CD4-positive, alpha-beta T cell treated with Interleukin-6 at 100 ng/mL for 8 hours (primary cell): ENCODE results near the gene ZNF581.

Source experiments
- DNase-seq: peaks from one replicate; pipeline ENCODE4 v3.0.0-alpha.2; 2020; ENCODE audit warnings: mixed read lengths, low spot score

Gene ZNF581

DNA sequence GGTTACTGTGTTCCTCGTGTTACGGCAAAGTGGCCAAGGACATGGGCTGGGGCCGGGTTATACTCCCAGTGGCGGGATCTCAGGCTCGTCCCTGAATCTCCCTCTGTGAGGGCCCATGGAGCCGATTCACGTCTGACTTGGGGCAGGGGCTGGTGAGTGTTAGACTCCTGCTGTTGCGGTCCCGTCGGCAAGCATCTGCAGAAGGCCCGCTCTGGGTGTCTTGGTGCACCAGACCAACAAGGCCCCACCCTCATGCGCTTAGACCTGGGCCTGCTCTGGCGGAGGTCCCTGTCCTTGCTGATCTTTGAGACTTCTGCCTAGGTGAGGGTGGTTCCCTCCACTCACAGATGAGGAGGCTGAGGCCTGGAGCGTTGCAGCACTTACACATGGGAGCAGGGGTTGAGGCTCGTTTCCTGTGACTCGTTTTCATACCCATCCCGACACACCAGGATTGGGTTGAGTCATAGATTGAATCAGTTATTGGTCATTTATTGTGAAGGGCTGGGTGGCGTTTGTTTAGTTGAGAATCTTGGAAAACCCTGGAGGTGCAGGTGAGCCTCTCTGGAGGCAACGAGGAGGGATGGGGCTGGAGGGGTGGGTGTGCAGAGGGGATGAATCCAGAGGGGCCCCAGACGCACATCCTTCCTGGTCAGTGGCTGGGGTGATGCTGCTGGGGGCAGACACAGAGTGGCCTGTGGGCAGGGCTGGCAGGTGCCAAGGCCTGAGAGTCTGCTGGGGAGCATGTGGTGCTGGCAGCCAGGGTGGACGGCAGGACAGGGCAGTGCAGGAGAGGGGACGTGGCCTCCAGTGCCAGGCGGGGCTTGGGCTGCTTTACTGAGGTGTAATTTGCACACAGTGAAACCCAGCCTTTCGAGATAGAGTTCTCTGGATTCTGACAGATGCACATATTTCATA lies 36.2 kb downstream of the ZNF581 start:
- no peak for DNase-seq

DNA sequence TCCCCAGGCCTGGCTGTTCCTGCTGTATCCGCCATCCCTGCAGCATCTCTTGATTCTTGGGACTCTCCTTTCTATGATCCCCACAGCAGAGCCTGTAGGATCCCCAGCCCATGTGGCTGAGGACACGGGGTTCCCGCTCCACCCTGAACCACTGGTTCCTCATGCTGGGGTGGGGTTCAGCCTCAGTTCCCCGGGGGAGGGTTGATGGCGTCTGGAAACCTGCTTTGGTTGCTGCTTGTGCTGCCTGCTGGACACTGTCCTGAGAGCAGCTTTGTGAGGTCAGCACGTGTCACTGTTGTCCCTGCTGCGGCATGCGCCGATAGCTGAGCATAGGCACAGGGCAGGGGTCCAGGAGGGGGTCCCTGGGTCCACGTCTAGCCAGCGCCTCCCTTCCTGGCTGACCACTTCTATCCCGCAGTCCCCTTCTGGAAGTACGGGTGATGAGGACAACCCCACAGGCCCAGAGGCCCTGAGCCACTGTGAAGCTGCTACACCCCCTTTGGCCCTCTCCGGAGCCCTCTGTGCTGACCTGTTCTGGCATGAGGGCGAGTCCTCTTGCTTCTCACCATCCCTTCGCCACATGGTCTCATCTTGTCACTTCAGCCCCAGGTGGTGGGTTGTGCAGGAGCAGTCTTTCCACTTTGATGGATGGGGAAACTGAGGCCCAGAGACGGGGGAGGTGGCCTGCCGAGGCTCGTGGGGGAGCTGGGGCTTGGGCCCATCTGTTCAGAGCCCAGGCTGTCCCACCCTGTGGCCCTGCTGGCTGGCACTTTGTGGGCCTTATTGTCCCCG lies 37.1 kb downstream of the ZNF581 start:
- DNase-seq, result no peak

DNA sequence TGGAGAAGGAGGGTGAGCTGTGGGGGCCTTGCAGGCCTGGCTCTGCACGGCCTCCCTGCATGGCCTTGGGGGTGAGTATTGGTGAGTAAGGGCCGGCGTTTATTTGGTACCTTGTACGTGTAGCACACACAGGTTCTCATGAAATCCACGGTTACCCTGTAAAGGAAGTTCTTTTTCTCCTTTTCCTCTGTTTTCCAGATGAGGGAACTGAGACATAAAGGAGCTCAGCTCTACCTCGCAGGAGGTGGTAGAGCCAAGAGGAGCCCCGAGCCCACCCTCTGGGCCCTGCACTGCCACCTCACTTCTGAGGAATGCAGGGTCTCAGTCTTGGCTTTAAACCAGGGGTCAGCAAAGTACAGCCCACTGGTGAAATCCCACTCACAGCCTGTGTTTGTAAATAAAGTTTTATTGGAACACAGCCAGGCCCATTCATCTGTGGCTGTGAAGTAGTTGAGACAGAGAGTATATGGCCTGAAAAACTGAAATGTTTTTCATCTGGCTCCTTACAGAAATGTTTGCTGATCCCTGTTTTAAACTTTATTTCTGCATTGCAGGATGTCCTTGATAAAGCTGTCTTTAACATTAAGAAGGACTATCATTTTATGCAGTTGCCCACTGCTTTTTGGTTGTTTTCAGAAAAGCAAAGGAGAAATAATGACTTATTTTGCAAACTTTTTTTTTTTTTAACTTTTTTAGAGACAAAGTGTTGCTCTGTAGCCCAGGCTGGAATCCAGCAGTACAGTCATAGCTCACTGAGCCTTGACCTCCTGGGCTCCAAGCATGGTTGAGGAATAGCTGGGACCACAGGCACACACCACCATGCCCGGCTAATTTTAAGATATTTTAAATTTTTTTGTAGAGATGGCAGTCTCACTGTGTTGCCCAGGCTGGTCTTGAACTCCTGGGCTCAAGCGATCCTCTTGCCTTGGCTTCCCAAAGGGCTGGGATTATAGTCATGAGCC lies 38.0 kb downstream of the ZNF581 start:
- no peak for DNase-seq

DNA sequence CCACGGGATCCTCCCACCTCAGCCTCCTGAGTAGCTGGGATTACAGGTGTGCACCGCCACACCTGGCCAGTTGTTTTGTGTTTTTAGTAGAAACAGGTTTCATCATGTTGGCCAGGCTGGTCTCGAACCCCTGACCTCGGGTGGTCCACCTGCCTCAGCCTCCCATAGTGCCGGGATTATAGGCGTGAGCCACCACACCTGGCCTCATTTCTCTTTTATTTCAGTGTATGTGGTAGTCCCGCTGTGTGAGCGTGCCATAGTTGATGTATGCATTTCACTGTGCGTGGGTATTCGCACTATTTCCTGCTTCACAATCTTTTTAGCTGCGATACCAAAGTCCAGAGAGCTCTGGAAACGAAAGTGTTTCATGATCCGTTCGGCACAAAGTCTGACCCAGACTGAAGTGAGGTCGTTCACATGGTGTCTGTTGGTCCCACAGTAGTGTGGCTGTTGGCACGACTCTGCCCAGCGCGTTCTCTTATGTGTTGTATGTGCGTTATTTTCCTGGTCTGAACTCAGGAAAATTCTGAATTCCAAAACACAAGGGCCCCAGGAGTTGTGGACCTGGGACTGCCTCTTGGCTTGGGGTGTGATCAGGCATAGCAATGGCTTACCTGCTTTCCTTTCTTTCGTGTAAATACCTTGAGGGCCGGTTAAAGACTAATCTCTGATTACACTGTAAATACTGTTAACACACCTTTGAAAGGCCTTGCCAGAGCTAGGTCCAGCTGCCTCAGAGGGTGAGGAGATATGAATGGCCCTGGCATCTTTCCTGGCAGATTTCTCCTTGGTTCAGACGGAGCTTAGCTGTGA lies 40.2 kb downstream of the ZNF581 start:
- no peak for DNase-seq

DNA sequence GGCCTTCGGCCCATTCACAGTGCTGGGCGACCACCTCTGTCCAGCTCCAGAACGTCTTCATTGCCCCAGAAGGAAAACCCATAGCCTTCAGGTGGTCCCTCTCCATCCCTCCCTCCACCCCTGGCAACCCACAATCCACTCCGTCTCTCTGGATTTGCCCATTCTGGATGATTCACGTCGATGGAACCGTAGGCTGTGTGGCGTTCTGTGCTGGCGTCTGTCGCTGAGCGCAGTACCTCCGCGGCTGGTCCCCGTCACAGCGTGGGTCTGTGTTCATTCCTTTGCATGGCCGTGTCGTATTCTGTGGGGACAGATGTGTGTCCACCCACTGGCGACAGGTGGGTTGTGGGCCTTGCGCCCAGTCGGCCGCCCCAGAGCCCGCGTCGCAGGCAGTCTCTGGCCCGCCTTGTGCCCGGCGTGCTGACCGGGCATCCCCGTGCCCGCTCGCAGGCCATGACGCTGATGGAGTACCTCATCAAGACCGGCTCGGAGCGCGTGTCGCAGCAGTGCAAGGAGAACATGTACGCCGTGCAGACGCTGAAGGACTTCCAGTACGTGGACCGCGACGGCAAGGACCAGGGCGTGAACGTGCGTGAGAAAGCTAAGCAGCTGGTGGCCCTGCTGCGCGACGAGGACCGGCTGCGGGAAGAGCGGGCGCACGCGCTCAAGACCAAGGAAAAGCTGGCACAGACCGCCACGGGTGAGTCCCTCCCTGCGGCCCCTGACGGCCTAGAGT lies 41.7 kb downstream of the ZNF581 start:
- DNase-seq, result no peak

DNA sequence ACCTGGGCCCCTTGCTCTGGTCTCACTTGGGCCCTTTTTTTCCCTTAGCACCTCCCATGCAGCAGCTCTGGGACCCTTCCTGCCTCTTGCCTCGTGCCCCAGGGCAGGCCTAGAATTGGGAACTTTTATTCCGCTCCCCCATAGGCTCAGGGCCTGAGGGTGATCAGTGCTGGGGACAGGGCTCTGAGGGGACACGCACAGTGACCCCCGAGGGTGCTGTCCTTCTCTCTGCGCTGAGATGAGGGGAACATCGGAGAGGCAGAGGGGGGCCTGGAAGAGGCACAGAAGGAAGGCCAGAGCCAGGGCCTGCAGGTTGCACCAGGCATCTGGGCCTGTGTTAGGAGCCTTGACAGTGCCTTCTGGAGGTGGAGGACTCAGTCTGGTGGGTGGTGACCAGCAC lies 42.3 kb downstream of the ZNF581 start:
- DNase-seq, result no peak

DNA sequence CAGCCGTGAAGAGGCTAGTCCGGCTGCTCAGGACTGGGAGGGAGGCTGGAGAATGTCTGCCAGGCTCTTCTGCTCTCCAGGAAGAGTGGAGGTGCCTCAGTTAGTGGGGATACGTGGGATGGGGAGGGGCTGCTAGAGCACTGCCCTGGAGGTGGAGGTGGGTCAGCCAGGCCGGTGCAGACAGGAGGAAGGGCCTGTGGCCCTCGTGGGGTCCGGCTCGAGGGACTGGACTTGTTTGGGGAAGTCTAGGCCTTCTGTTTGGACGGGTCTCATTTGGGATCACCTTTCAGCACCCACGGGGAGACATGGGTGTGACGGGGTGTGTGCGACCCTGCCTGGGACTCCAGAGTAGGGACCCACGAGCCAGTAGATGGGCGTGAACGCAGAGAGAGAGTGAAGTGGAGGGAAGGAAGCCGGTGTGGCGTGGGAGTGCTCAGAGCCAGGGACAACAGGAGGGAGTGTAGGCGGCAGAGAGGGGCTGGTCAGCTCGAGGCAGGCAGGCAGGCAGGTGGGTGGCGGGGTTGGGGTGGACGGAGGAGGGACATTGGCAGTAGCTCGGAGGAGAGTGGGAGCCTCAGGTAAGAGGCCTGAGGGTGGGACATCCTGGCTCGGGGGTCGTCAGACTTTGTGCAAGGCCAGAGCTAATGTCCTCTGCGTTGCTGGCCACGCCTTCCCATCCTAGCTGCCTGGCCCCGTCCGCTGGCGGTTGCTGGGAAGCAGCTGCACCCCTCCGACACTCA lies 43.0 kb downstream of the ZNF581 start:
- no peak for DNase-seq

DNA sequence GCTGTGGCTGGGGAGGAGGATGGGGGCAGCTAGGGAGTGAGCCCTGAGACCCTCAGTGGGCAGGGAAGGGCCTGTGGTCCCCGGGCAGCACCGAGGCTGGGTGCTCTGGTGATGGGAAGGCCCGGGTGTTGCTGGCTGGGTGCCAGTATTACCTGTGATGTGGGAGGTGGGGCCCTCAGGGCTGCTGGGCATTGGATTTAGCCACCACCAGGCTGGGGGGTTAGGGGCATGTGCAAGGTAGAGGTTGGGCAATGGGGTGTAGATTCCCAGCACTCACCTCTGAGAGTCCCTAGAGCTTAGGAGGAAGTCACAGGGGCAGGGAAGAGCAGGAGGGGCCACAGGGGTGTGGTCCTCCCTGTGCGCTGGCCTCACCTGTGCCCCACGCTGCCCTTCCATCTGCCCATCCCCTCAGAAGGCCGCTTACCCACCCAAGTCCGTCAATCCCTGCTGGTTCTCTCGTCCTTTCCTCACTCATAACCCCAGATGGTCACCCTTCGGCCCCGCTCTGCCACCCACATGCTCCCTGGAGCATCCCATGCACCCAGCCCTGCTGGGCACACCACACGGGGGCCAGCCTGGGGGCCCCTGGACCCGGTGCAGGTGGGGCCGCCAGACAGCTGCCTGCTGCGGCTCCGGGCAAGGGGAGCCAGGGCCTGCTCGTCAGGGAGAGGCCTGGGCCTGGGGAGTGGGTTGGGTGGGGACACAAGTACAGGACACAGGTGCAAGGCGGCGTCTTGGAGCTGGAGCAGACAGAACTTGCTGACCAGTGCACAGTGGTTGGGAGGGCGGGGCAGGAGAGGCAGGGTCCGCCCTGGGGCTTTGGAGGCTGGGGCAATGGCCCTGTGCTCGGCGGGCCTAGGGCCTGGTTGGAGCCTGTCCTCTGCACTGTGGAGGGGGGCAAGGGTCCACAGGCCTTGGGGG lies 44.1 kb downstream of the ZNF581 start:
- DNase-seq, result no peak

DNA sequence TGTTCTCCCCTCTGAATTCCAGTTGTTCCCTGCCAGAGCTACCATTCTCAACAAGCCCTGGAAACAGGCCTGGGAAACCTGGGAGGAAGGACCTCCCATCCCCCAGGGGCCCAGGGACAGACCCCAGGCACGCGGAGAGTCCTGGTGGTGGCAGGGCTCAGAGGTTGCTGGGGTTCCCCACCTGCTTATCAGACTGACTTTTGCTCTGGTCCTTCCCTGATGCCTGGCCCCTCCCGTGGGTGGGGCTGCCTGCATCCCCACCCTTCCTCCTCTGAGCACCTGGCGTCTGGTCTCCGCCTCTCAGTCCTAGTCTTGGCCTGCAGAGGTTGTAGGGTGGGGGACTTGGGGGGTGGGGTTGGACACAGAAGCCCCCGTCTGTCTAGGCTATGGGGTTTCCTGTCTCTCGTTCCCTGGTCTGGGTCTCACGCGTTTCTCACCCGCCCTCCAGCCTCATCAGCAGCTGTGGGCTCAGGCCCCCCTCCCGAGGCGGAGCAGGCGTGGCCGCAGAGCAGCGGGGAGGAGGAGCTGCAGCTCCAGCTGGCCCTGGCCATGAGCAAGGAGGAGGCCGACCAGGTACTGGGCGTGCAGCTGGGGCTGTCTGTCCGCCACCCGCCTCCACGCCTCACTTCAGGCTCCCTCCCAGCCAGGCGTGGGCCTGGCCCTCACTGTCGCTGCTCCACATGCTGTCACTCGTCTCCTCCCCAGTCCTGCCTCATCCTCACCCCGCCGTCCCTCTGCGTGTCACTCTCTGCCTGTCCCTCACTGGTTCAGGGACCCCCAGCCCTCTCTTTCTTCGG lies 45.2 kb downstream of the ZNF581 start:
- DNase-seq, result no peak

DNA sequence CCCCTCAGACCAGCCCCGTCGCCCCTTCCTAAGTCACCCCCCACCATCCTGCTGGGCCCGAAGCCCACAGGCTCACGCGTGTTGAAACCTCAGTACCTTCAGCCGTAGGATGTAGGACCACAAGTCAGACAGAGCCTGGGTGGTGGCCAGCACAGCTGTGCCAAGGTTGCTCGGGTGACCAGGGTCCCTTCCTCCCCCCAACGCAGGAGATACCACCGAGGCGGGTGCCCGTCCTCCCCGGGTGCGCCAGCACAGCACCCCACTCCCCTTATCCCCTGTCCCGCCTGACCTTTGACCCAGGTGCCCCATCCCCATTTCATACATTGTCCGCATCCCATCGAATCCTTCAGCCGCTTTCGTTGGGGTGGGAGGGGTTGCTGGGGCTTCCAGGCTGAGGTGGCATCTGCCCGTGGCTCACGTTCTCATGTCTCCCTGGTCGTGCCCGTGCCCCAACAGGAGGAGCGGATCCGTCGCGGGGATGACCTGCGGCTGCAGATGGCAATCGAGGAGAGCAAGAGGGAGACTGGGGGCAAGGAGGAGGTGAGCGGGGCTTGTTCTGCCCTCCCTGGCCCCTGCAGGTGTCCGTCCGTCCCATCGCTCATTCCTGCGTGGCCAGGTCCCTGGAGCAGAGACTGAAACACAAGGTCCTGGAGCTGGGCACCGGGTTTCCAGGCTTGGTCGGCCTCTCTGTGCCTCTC lies 46.1 kb downstream of the ZNF581 start:
- no peak for DNase-seq

DNA sequence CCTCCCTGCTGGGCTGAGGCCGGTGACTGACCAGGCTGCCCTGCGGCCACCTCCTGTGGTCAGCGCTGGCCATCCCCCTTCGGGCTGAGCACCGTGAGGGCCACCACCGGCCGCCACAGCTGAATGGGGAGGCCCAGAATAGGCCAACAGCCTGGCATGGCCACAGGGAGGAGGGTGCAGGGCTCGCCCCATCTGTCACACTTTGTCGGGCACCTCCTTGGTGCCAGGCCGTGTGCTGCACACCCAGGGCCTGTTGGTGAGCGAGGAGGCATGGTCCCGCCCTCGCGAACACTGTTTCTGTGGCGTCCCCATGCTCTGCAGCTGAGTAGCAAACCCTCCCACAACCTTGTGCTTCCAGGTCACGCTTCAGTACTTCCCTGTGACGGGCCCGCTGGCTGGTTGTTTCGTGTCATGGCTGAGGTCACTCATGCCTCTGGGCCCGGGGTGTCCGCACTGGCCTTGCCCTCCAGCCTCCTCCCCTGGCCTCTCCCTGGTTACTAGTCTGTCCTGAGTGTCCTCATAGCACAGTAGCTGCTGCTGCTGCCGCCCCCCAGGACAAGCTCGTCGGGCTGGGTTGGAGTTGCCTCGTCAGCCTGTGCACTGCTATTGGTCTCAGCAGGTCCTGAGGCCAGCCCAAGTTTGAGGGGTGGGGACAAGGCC lies 46.8 kb downstream of the ZNF581 start:
- no peak for DNase-seq

DNA sequence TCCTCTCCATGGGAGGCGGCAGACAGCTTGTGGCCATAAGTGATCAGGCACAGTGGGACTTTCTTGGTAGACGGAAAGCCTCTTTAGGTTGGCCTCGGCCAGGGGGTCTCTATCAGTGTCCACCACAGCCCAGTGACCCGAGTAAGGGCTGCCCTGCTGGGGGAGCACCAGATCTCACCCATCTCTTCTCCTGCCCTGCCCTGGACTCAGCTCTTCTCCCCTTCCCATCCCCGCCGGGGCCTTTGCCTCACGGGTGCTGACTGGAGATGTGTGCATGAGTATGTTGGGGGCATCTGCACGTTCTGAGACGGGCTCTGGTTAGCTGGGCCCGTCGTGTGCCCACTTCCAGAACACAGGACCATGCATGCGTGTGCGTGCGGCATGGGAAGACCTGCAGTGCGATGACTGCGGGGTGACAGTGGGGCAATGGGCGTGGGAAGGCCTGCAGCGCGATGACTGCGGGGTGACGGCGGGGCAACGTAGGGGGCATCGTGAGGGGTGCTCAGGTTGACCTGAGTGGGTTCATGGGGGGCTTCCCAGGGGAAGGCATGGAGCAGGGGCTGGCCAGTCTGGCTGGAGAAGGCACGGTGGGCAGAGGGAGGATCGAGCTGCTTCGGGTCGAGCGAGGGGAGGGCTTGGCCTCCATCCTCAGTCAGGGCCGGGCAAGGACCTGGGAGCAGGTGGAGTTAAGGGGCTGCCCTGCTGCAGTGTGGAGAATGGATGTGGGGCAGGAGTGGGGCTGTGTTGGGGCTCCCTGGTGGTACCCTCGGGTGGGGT lies 47.5 kb downstream of the ZNF581 start:
- DNase-seq, result no peak

DNA sequence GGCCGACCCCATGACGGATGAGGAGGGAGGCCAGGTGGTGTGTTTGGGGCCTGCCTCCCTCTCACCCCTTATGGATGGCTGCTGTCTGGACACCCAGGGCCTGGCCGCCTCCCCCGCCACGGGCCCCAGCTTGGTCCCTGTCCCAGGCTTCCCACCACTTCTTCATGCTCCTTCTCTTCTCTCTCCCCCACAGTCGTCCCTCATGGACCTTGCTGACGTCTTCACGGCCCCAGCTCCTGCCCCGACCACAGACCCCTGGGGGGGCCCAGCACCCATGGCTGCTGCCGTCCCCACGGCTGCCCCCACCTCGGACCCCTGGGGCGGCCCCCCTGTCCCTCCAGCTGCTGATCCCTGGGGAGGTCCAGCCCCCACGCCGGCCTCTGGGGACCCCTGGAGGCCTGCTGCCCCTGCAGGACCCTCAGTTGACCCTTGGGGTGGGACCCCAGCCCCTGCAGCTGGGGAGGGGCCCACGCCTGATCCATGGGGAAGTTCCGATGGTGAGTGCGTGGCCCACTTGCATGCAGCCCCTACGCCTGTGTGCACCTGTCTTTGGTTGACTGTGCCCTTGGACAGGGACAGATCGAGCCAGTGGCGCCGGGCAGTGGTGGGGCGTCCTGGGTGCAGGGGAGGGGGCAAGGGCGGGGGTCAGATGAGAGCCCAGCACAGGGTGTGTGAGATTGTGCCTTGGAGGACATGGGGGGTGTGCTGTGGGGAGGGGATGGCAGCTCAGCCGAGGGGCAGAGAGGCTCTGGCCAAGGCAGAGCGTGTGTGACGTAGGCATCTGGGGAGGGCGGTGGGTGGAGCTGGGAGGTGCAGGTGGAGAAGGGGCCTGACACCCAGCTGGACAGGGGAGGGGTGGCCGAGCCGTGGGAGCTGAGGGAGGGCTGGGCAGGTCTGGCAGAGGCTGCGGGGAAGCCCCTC lies 48.4 kb downstream of the ZNF581 start:
- DNase-seq, result no peak

DNA sequence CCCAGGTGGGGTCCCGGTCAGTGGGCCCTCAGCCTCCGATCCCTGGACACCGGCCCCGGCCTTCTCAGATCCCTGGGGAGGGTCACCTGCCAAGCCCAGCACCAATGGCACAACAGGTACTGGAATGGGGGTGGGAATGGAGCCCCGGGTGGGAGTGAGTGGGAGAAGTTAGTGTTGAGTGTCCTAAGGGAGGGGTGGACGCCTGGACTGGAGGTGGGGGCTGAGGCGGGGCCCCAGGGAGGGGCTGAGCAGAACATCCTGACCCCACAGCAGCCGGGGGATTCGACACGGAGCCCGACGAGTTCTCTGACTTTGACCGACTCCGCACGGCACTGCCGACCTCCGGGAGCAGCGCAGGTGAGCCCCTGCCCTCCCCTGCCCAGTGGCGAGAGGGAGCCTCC lies 49.2 kb downstream of the ZNF581 start:
- DNase-seq, result no peak
